Left ventricle myocardium inferior (tissue), 1 donor: ENCODE measurements around the gene ALDH6A1. TPM values are rescaled to one million over a fixed set of nuclear protein-coding genes. Genes with fewer than 3 reads are reported as not detected.
A peak's percentile ranks its signal among the peaks of the same experiment; 100 is the strongest.

Experiments
- DNase-seq: peaks from one replicate; pipeline ENCODE4 v3.0.0-alpha.2; 2020
- H3K27ac ChIP-seq: fragments of 200-600 bp; replicated peaks from 2 replicates; pipeline ENCODE4 v1.8.0; 2021
- H3K27me3 ChIP-seq: fragments of 200-600 bp; 2 replicates; pipeline ENCODE4 v1.8.0; 2021; ENCODE audit warnings: low read depth
- H3K36me3 ChIP-seq: fragments of 200-600 bp; 2 replicates; pipeline ENCODE4 v1.8.0; 2021
- H3K4me1 ChIP-seq: fragments of 200-600 bp; 2 replicates; pipeline ENCODE4 v1.8.0; 2021
- H3K4me3 ChIP-seq: fragments of 200-600 bp; 2 replicates; pipeline ENCODE4 v1.8.0; 2021; ENCODE audit warnings: mild to moderate bottlenecking, moderate library complexity
- H3K9me3 ChIP-seq: fragments of 200-600 bp; replicated peaks from 2 replicates; pipeline ENCODE4 v1.8.0; 2021
- intact Hi-C: fragments of 100-400 bp; cut with micrococcal nuclease; formaldehyde crosslinking; loops from one replicate; pipeline ENCODE4 v1.11.0; 2022
- total RNA-seq: library from RNA; stranded (reverse); fragmentation: NEBNext Ultra II Directional; extraction: Animal tissue kit (Norgen Biotek cat#: 25700); gene quantifications from one replicate; pipeline ENCODE4 v1.2.1, GENCODE V29; 2021
- TF ChIP-seq, protein P1 (sequence below): fragments of 200-600 bp; IDR thresholded peaks from 2 replicates; pipeline ENCODE4 v1.8.0; 2021; ENCODE audit warnings: antibody characterized with exemption, mild to moderate bottlenecking, borderline replicate concordance
- donor health status: DM: no; HTN: yes; CAD: no; lungs with severe emphysema.

Gene ALDH6A1
- total RNA-seq, 1 donor from 2014 or later: 69.6 TPM

DNA sequence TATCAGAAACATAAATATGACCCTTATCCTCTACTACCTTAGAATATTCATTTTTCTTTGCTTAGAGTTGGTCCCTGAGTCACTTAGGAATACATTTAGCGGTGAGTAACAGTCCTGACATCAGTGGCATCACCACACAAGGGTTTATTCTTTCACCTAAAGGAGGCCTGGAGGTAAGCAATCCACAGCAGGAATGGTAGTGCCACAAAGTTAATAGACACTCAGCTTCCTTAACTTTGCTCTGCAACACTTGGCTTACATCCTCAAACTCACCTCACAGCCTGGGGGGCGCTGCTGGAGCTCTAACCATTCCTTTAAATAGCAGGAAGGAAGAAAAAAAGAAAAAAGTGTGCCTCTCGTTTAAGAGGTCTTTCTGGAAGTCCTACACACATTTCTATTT, 36.0 kb downstream of the ALDH6A1 start:
- DNase-seq: no peak
- Histone ChIP-seq H3K4me3 (no peak overlapping the region), H3K36me3 (peaks cover 7% of the 10 kb centered on the region), H3K27me3 (no peaks in the 10 kb centered on the region), H3K4me1 (no peaks in the 10 kb centered on the region), H3K27ac (no peak overlapping the region), H3K9me3 (no peaks in the 10 kb centered on the region)
- TF ChIP-seq, protein P1, sequence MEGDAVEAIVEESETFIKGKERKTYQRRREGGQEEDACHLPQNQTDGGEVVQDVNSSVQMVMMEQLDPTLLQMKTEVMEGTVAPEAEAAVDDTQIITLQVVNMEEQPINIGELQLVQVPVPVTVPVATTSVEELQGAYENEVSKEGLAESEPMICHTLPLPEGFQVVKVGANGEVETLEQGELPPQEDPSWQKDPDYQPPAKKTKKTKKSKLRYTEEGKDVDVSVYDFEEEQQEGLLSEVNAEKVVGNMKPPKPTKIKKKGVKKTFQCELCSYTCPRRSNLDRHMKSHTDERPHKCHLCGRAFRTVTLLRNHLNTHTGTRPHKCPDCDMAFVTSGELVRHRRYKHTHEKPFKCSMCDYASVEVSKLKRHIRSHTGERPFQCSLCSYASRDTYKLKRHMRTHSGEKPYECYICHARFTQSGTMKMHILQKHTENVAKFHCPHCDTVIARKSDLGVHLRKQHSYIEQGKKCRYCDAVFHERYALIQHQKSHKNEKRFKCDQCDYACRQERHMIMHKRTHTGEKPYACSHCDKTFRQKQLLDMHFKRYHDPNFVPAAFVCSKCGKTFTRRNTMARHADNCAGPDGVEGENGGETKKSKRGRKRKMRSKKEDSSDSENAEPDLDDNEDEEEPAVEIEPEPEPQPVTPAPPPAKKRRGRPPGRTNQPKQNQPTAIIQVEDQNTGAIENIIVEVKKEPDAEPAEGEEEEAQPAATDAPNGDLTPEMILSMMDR: no peak
- intact Hi-C loops: no loop called here

DNA sequence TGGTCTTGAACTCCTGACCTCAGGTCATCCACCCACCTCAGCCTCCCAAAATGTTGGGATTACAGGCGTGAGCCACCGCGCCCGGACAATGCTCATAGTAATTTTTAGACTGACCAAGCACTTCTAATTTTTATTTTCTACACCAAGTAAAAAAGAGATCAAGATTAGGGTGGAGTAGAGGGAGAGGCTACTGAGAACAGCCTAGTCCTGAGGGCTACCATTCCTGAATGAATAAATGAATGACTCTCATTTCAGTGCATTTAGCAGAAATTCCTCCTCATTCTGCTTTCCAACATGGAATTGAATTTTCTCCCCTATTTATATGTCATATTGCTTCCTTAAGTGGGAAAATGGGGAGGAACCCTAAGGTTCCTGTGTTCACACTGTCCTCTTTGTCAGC, 38.7 kb downstream of the ALDH6A1 start:
- Histone ChIP-seq H3K27me3 (no peaks in the 10 kb centered on the region), H3K4me3 (no peak overlapping the region), H3K4me1 (no peaks in the 10 kb centered on the region), H3K36me3 (peaks cover 7% of the 10 kb centered on the region), H3K27ac (no peak overlapping the region), H3K9me3 (no peaks in the 10 kb centered on the region)
- DNase-seq: no peak
- intact Hi-C loops: no loop called here
- TF ChIP-seq, protein P1: no peak

DNA sequence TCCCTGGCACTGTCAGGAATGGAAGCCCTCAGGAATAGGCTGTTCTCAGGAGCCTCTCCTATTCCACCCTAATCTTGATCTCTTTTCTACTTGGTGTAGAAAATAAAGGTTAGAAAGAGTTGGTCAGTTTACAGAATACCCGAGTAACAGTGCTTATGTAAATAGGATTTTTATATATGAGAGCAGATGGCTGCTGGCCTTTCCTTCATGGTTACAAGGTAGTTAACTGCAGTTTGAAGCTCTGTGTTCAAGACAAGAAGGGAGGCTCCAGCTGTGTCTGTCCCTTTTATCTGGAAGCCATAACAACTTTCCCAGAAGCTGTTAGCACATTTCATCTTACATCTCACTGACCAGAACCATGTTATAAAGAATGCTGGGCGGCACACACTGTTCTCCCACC, 42.0 kb downstream of the ALDH6A1 start:
- no peak overlapping the region for H3K27ac ChIP-seq
- no peak for DNase-seq
- H3K4me1 ChIP-seq: no peaks in the 10 kb centered on the region
- H3K27me3 ChIP-seq: no peaks in the 10 kb centered on the region
- intact Hi-C loops: no loop called here
- TF ChIP-seq, protein P1: no peak
- H3K4me3 ChIP-seq: no peak overlapping the region
- H3K9me3 ChIP-seq: no peaks in the 10 kb centered on the region
- no peaks in the 10 kb centered on the region for H3K36me3 ChIP-seq

DNA sequence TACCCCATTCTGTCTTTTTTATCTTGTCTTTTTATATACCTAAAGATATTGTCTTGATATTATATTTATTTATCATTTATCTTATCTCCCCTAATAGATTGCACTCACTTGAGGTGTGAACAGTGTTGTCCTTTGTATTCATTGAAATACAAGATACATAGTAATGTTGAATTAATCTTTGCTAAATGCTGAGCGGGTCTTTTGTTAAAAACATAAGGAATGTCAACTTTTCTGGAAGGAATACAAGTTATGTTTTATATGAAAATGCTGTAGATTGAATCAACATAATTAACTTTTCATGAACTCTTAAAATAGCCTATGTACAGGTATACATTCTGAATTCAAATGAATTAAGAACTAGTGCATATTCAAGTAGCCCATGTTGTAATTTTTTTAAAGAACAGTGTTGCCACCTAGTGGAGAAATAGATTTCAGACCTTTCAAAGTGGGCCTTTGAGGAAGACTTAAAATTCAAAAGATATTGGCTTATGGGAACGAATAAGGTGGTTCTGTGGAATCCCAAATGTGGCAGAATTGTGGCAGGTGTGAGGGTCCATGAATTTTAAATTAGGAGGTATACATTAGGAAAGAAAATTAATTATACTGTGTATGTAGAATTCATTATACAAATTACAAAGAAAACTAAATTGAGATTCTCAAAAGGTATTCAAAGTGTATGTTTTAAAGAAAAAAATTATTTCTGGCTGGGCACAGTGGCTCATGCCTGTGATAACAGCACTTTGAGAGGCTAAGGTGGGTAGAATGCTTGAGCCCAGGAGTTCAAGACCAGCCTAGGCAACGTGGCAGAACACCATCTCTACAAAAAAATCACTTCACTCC, 46.0 kb downstream of the ALDH6A1 start:
- Histone ChIP-seq H3K4me3 (no peak overlapping the region), H3K9me3 (no peaks in the 10 kb centered on the region), H3K27me3 (no peaks in the 10 kb centered on the region), H3K4me1 (no peaks in the 10 kb centered on the region), H3K36me3 (peaks cover 7% of the 10 kb centered on the region), H3K27ac (no peak overlapping the region)
- no peak for DNase-seq
- intact Hi-C loops: no loop called here
- TF ChIP-seq, protein P1: peak; percentile 76

DNA sequence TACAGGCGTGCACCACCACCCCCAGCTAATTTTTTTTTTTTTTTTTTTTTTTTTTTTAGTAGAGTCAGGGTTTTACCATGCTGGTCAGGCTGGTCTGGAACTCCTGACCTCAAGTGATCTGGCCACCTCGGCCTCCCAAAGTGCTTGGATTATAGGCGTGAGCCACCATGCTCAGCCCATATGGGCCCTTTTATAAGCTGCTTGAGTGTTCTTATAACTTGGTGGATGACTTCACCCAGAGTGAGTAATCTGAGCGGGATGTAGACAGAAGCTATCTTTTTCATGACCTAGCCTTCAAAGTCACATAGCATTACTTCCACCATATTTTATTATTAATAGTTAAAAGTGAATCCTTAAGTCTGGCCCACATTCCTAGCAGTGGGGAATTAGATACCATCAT, 48.7 kb downstream of the ALDH6A1 start:
- H3K9me3 ChIP-seq: no peaks in the 10 kb centered on the region
- no peak for DNase-seq
- intact Hi-C loops: no loop called here
- H3K27me3 ChIP-seq: no peaks in the 10 kb centered on the region
- no peak overlapping the region for H3K4me3 ChIP-seq
- TF ChIP-seq, protein P1: no peak
- H3K27ac ChIP-seq: no peak overlapping the region
- peaks cover 7% of the 10 kb centered on the region for H3K36me3 ChIP-seq
- H3K4me1 ChIP-seq: no peaks in the 10 kb centered on the region
